Tibial nerve (tissue), 4 donors: Measurements from ENCODE around the gene DCDC1.

Source experiments
- EP300 ChIP-seq, 2 donors: sonication (generic); formaldehyde crosslinking; IDR thresholded peaks; one replicate each; pipeline ENCODE4 v1.6.1; 2017; ENCODE audit warnings: antibody characterized with exemption in 2 of 2, mild to moderate bottlenecking in 1 of 2
- POLR2A ChIP-seq, 2 donors: fragments of 450-650 bp; IDR thresholded peaks; one replicate each; pipeline ENCODE4 v1.6.1; 2017; ENCODE audit warnings: antibody characterized with exemption in 2 of 2, mild to moderate bottlenecking in 2 of 2, moderate library complexity in 2 of 2
- TF ChIP-seq, protein P1 (sequence below), 5 experiments: fragments of 200-600 bp in 3 of 5; fragments of 450-650 bp in 2 of 5; sonication (generic) in 3 of 5; IDR thresholded peaks; one replicate each; pipeline ENCODE4 v1.5.1; 2016 to 2019; ENCODE audit warnings: antibody characterized with exemption in 5 of 5, mild to moderate bottlenecking in 3 of 5, moderate library complexity in 2 of 5

DNA sequence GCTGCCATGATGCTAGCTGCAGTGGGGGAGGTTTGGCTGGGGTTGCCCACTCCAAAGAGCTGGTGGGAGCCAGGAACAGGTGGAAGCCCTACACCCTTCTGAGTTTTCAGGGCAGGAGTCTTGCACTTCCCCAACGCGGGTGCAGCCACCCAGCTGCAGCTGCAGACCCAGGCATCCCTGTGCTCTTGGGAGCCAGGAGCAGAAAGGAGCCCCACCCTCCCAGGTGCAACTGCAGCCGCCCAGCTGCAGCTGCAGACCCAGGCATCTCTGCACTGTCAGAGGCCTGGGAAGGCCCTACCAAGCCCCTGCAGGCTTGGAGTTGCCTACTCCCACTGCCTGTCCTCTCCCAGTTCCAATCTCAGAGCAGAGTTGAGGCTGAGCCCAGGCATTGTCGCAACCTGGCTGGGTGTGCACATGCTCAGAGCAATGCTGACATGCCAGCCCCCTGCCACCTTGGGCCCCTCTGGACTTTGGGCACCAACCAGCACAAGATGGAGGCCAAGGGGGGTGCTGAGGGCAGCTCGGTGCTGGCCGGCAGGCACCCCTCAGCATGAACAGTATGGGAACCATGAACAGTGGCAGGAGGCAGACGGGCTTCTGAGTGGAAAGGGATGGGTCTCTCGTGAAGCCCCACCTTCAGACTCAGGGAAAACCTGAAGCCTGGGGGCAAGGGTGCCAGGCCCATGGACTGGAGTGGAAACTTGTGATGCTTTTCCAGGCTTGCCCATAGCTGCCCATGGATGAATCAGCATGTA is 195.4 kb downstream of the DCDC1 start:
- no peak for TF ChIP-seq POLR2A (IDR thresholded peaks at IDR 0.05)
- TF ChIP-seq, protein P1, sequence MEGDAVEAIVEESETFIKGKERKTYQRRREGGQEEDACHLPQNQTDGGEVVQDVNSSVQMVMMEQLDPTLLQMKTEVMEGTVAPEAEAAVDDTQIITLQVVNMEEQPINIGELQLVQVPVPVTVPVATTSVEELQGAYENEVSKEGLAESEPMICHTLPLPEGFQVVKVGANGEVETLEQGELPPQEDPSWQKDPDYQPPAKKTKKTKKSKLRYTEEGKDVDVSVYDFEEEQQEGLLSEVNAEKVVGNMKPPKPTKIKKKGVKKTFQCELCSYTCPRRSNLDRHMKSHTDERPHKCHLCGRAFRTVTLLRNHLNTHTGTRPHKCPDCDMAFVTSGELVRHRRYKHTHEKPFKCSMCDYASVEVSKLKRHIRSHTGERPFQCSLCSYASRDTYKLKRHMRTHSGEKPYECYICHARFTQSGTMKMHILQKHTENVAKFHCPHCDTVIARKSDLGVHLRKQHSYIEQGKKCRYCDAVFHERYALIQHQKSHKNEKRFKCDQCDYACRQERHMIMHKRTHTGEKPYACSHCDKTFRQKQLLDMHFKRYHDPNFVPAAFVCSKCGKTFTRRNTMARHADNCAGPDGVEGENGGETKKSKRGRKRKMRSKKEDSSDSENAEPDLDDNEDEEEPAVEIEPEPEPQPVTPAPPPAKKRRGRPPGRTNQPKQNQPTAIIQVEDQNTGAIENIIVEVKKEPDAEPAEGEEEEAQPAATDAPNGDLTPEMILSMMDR (IDR thresholded peaks at IDR 0.05), result no peak
- no peak for TF ChIP-seq EP300 (IDR thresholded peaks at IDR 0.05)
